ENCODE results near the gene PPP2R2B. TPM values are rescaled to one million over a fixed set of nuclear protein-coding genes. Genes with fewer than 3 reads are reported as not detected.

PPP2R2B gene
- total RNA-seq: 1 to 10 TPM; 5.3 to 8.7 TPM

DNA sequence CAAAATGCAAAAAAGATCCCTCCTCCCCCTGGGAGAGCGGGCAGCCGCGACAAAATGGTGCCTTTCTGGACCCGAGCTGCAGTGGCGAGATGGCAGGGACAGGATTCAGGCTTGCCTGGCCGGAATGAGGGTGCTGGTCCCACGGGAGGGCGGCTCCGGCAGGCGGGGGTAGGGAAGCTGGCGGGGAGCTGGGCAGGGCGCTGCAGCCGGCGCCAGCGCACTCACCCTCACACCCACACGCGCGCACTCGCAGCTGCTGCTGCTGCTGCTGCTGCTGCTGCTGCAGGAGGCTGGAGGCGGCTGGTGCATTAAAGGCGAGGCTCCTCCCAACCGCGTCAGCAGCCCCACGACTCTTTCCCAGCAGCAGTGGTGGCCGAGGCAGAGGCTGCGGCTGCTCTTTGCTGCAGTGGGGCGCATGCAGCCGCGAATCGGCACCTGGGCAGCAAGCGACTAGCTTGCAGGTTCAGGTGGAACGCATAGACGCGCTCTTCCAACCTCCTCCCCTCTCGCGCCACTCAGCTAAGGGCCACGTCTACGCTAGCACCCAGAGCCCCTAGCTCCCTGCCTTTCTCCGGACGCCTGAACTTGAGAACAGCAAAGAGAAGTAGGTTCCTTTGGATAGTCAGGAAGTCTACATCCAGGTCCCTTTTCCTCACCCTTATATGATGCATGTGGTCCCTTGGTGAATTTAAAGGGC, at the start of gene PPP2R2B:
PPP2R2B (minus strand) TSS at position 282 of the 697 bp plus-strand sequence.
- Mint-ChIP-seq H3K27me3 (peaks cover 26% of the 10 kb centered on the region), H3K27ac (peak within 1 kb of the TSS; percentile 52), H3K36me3 (no peaks in the 10 kb centered on the region), H3K4me3 (peak within 1 kb of the TSS; percentile 91), H3K9me3 (no peaks in the 10 kb centered on the region), H3K4me1 (peaks cover 10% of the 10 kb centered on the region)
- ATAC-seq (ENCODE audit: low read depth): peak; percentile 80
- DNase-seq: peak; percentile 65
- POLR2A ChIA-PET: interaction anchor here (0.8 to 1.3 kb wide), 4 partner anchors 15 to 212 kb away, joined by 3 to 5 read pairs (median 3); no protein-coding TSS in a partner anchor

DNA sequence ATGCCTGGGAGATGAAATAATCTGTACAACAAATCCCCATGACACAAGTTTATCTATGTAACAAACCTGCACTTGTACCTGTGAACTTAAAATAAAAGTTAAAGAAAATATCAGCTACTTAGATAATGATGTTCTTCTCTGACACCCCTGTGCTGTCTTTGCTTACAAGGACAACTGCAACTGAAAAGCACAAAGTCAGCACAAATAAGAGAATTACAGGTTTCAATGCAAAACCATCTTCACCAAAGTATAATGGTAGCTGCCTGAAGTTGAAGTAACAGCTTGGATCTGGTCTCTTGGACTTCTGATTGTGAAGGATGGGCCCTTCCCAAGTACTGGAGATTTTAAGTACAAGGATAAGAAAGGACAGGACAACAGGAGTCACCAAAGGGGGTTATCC, 45.6 kb upstream of the PPP2R2B start:
- H3K27me3 Mint-ChIP-seq: peaks cover 2% of the 10 kb centered on the region
- DNase-seq (no peak), ATAC-seq (ENCODE audit: low read depth) (no peak)
- peaks cover 1% of the 10 kb centered on the region for H3K4me1 Mint-ChIP-seq
- H3K4me3 Mint-ChIP-seq: no peak overlapping the region
- POLR2A ChIA-PET: no interaction called here
- no peak overlapping the region for H3K27ac Mint-ChIP-seq
- H3K36me3 Mint-ChIP-seq: no peaks in the 10 kb centered on the region
- H3K9me3 Mint-ChIP-seq: peaks cover 1% of the 10 kb centered on the region

- POLR2A ChIA-PET: no interaction called here
- Mint-ChIP-seq H3K27me3 (peaks cover 2% of the 10 kb centered on the region), H3K4me3 (no peak overlapping the region), H3K9me3 (no peaks in the 10 kb centered on the region), H3K4me1 (peaks cover 1% of the 10 kb centered on the region), H3K36me3 (no peaks in the 10 kb centered on the region), H3K27ac (no peak overlapping the region)
- DNase-seq (no peak), ATAC-seq (ENCODE audit: low read depth) (no peak)
Observed at GRCh38 chr5:146921225-146921624, 42.7 kb upstream of the PPP2R2B start.

DNA sequence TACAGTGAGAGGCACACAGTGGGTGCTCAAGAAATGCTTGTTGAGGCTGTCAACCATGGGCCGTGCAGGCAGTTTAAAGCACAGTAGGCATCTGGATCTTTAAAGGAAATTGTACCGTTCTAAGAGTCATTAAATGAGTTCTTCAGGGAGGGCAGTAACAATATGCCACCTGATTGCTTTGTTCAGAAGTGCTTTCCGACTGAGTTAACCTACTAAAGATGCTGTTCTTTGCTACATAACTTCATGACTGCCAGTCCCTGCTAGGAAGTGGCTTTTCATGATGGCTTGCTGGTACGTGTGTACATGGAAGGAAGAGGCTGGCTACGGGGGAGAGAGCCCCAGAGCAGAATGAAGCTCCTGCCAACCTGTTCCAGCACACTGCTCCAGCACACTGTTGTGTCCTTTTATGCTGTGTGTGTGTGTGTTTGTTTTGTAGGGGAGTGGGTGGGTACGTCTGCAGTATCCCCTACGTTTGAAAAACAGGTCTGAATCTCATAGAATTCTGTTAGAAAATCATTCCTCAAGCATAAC, 41.9 kb upstream of the PPP2R2B start:
- Mint-ChIP-seq H3K9me3 (no peaks in the 10 kb centered on the region), H3K27ac (no peak overlapping the region), H3K4me3 (no peak overlapping the region), H3K36me3 (no peaks in the 10 kb centered on the region), H3K27me3 (peaks cover 3% of the 10 kb centered on the region), H3K4me1 (peaks cover 3% of the 10 kb centered on the region)
- no peak for DNase-seq
- ATAC-seq (ENCODE audit: low read depth): no peak
- POLR2A ChIA-PET: no interaction called here

GRCh38 chr5:146919304-146919703, 40.7 kb upstream of the PPP2R2B start:
- H3K36me3 Mint-ChIP-seq: no peaks in the 10 kb centered on the region
- no peak overlapping the region for H3K27ac Mint-ChIP-seq
- no peak overlapping the region for H3K4me3 Mint-ChIP-seq
- POLR2A ChIA-PET: no interaction called here
- H3K9me3 Mint-ChIP-seq: no peaks in the 10 kb centered on the region
- no peak for ATAC-seq (ENCODE audit: low read depth)
- H3K4me1 Mint-ChIP-seq: peaks cover 3% of the 10 kb centered on the region
- DNase-seq: no peak
- H3K27me3 Mint-ChIP-seq: peaks cover 3% of the 10 kb centered on the region

DNA sequence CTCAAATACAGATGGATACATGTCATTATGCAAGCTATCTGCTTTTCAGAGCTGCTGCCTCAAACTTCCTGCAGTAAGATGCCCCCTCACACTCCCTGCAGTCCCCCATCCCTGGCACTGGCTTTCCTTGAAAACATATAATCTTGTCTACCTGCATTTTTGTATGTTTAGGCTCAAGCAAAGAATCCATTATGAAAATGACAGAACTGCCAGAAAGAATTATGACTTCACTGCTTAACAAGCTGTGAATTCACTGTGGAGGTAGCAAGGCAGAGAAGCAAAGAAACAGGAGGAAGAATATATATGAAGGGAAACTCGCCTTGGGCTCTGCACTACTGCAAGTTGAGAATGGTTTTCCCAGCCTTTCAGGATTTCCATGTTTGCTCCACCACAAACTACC, 39.4 kb upstream of the PPP2R2B start:
- H3K36me3 Mint-ChIP-seq: no peaks in the 10 kb centered on the region
- ATAC-seq (ENCODE audit: low read depth) (no peak), DNase-seq (no peak)
- no peak overlapping the region for H3K4me3 Mint-ChIP-seq
- peaks cover 2% of the 10 kb centered on the region for H3K27me3 Mint-ChIP-seq
- H3K4me1 Mint-ChIP-seq: peaks cover 3% of the 10 kb centered on the region
- POLR2A ChIA-PET: no interaction called here
- H3K9me3 Mint-ChIP-seq: no peaks in the 10 kb centered on the region
- no peak overlapping the region for H3K27ac Mint-ChIP-seq

DNA sequence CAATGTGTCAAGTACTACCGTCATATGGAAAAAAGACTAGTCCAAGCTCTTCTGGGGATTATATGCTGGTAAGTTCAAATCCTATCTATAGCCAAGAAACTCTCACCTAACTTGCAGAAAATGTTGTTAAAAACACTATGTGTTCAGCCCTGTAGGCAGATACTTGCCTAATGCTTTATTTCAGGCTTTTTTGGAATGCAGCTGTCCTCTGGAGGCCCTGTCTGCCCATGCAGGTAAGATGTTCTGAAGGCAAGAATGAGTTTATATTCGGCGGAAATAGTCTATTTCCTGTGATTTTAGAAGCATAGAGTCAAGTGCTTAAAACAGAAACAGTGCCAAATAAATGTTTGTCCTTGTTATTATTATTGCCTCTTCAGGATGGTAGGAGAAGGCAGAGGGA, 34.3 kb upstream of the PPP2R2B start:
- H3K9me3 Mint-ChIP-seq: no peaks in the 10 kb centered on the region
- no peak overlapping the region for H3K4me3 Mint-ChIP-seq
- ATAC-seq (ENCODE audit: low read depth) (no peak), DNase-seq (no peak)
- H3K36me3 Mint-ChIP-seq: no peaks in the 10 kb centered on the region
- H3K27ac Mint-ChIP-seq: no peak overlapping the region
- H3K27me3 Mint-ChIP-seq: peaks cover 2% of the 10 kb centered on the region
- H3K4me1 Mint-ChIP-seq: peaks cover 7% of the 10 kb centered on the region
- POLR2A ChIA-PET: no interaction called here

- Mint-ChIP-seq H3K4me3 (no peak overlapping the region), H3K9me3 (no peaks in the 10 kb centered on the region), H3K27me3 (no peaks in the 10 kb centered on the region), H3K27ac (no peak overlapping the region), H3K4me1 (peaks cover 5% of the 10 kb centered on the region), H3K36me3 (no peaks in the 10 kb centered on the region)
- POLR2A ChIA-PET: no interaction called here
- DNase-seq: no peak
- ATAC-seq (ENCODE audit: low read depth): no peak
Observed at GRCh38 chr5:146910239-146910638, 31.7 kb upstream of the PPP2R2B start.

DNA sequence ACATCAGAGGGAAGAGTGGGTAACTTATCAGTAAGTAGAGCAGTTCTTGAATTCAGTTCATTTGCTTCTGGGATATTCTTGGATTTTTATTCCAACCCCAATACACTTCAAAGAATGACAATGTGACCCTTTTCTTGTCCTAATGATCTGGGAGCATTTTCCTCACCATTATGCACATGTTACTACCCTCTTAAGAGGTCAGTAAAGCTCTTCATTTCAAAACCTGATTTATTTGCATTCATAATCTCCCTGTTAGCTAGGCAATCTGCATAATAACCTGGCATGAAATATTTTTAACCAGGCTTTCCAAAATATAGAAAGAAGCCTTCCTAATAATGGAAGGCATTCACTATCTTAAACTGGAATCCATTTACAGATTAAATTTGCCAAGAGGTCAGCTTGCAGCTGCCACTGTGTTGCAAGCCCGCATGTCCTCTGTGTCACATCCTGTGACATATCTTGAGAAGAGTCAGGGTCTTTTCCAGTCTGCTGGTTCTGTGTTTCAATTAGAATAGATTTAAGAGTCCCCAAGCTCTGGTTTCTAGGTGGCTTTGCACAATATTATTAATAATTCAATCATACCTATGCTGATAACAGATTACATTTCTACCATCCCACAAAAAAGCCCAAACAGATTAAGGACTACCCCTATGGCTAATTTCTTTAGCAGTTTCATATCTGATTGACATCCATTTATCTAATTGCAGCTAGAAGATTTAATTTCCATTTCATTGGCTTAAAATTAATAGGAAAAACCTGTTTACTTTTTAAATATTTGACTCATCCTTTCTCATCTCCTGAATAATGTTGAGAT, 30.9 kb upstream of the PPP2R2B start:
- Mint-ChIP-seq H3K4me1 (peaks cover 5% of the 10 kb centered on the region), H3K27ac (no peak overlapping the region), H3K9me3 (no peaks in the 10 kb centered on the region), H3K27me3 (no peaks in the 10 kb centered on the region), H3K4me3 (no peak overlapping the region), H3K36me3 (peaks cover 1% of the 10 kb centered on the region)
- DNase-seq (no peak), ATAC-seq (ENCODE audit: low read depth) (no peak)
- POLR2A ChIA-PET: no interaction called here

- POLR2A ChIA-PET: interaction anchor here (0.6 kb wide), 1 partner anchor 95 kb away, joined by 6 read pairs; no protein-coding TSS in a partner anchor
- DNase-seq: no peak
- H3K36me3 Mint-ChIP-seq: peaks cover 1% of the 10 kb centered on the region
- no peaks in the 10 kb centered on the region for H3K27me3 Mint-ChIP-seq
- ATAC-seq (ENCODE audit: low read depth): no peak
- peaks cover 2% of the 10 kb centered on the region for H3K4me1 Mint-ChIP-seq
- H3K9me3 Mint-ChIP-seq: no peaks in the 10 kb centered on the region
- H3K4me3 Mint-ChIP-seq: no peak overlapping the region
- H3K27ac Mint-ChIP-seq: no peak overlapping the region
Observed at GRCh38 chr5:146906803-146907202, 28.2 kb upstream of the PPP2R2B start.

DNA sequence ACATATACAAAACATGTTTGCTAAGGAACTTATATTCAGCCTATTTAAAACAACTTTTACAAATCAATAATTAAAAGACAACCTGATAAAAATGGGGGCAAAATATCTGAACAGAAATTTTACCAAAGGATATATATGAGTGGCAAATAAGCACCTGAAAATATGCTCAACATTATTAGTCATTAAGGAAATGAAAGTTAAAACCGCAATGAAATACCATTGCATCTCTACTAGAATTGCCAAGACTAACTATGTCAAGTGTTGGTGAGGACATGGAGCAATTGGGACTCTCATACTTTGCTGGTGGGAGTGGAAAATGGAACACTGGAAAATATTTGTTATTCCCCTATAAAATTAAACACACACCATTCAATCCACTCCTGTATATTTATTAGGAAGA, 26.3 kb upstream of the PPP2R2B start:
- no peak for ATAC-seq (ENCODE audit: low read depth)
- POLR2A ChIA-PET: no interaction called here
- no peaks in the 10 kb centered on the region for H3K27me3 Mint-ChIP-seq
- H3K9me3 Mint-ChIP-seq: no peaks in the 10 kb centered on the region
- DNase-seq: no peak
- no peaks in the 10 kb centered on the region for H3K4me1 Mint-ChIP-seq
- peaks cover 1% of the 10 kb centered on the region for H3K36me3 Mint-ChIP-seq
- H3K4me3 Mint-ChIP-seq: no peak overlapping the region
- no peak overlapping the region for H3K27ac Mint-ChIP-seq

GRCh38 chr5:146903789-146904188, 25.2 kb upstream of the PPP2R2B start:
- DNase-seq: no peak
- no peaks in the 10 kb centered on the region for H3K27me3 Mint-ChIP-seq
- H3K4me1 Mint-ChIP-seq: no peaks in the 10 kb centered on the region
- no peak for ATAC-seq (ENCODE audit: low read depth)
- POLR2A ChIA-PET: no interaction called here
- H3K27ac Mint-ChIP-seq: no peak overlapping the region
- H3K9me3 Mint-ChIP-seq: no peaks in the 10 kb centered on the region
- peaks cover 1% of the 10 kb centered on the region for H3K36me3 Mint-ChIP-seq
- H3K4me3 Mint-ChIP-seq: no peak overlapping the region

DNA sequence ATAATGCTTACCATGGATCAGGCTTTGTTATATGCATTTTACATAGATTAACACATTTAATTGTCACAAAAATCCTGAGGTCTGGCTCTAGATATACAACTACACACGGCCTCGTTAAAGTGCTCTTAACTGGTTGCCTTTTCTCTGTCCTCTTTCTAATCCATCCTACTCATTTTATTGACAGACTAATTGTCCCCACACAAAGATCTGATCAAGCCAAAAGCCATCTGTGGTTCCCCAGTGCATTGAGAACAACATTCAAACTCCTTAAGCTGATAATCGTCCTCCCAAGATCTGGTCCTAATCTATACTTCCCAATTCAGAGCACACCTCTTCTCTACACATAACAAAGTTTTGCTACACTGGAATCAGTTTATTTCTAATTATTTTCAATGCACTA, 23.9 kb upstream of the PPP2R2B start:
- DNase-seq: no peak
- POLR2A ChIA-PET: no interaction called here
- Mint-ChIP-seq H3K9me3 (no peaks in the 10 kb centered on the region), H3K4me3 (no peak overlapping the region), H3K27ac (no peak overlapping the region), H3K36me3 (peaks cover 1% of the 10 kb centered on the region), H3K27me3 (no peaks in the 10 kb centered on the region), H3K4me1 (no peaks in the 10 kb centered on the region)
- no peak for ATAC-seq (ENCODE audit: low read depth)

GRCh38 chr5:146897061-146897460, 18.5 kb upstream of the PPP2R2B start:
- Mint-ChIP-seq H3K4me1 (peaks cover 6% of the 10 kb centered on the region), H3K36me3 (peaks cover 1% of the 10 kb centered on the region), H3K27me3 (no peaks in the 10 kb centered on the region), H3K4me3 (no peak overlapping the region), H3K9me3 (peaks cover 3% of the 10 kb centered on the region), H3K27ac (no peak overlapping the region)
- POLR2A ChIA-PET: no interaction called here
- ATAC-seq (ENCODE audit: low read depth) (no peak), DNase-seq (no peak)
